HepG2 (cell line): ENCODE measurements around the gene MAST1. TPM values are rescaled to one million over a fixed set of nuclear protein-coding genes. Genes with fewer than 3 reads are reported as not detected.
A peak's percentile ranks its signal among the peaks of the same experiment; 100 is the strongest.

ENCODE experiments used
- ATAC-seq: fragments of 200-7000 bp; cut with Tn5 transposase; 3 replicates; pipeline ENCODE4 v1.9.1; 2020; ENCODE audit warnings: mild to moderate bottlenecking, moderate library complexity
- BruUV-seq: library from RNA; stranded (reverse); fragments of 400-500 nt; replicated peaks from 2 replicates; lab custom pipeline; 2021; lab: Mats Ljungman, UMichigan
- CTCF ChIA-PET: fragments of 300-600 bp; formaldehyde crosslinking; extraction: SDS; loops from one replicate; lab custom pipeline; 2021; ENCODE audit warnings: low total read pairs, inconsistent platforms, low intra/inter-chr PET ratio; lab: Yijun Ruan, JAX
- POLR2A ChIA-PET: fragments of 350-600 bp; sonication (Branson Sonifier 250); formaldehyde crosslinking; loops from one replicate; lab custom pipeline; 2020; ENCODE audit warnings: antibody characterized with exemption, inconsistent platforms; lab: Yijun Ruan, JAX
- DNase-seq: peaks from one replicate; pipeline ENCODE4 v3.0.0-alpha.2; 2015; ENCODE audit warnings: low spot score
- FAIRE-seq: peaks from 3 replicates; lab custom pipeline; 2011; peaks lifted over from hg19 to GRCh38; lab: Jason Lieb, UNC
- H2AFZ ChIP-seq: one replicate; pipeline ENCODE4 v1.6.1; 2011; ENCODE audit warnings: low read length, inconsistent platforms
- H3K27ac ChIP-seq: fragments of 300-600 bp; 3 replicates; pipeline ENCODE4 v1.8.0; 2011; ENCODE audit warnings: mixed run types, mild to moderate bottlenecking, mixed read lengths, low read length, inconsistent platforms; ENCODE audit not compliant: insufficient read depth; ENCODE audit errors: extremely low read length
- H3K27me3 ChIP-seq, 2 experiments: fragments of 200-600 bp in 1 of 2; 2 replicates in 1 of 2; 3 replicates in 1 of 2; pipeline versions ENCODE4 v1.6.0 to v1.8.0; 2011; ENCODE audit warnings: low read length in 2 of 2, mild to moderate bottlenecking in 2 of 2, moderate library complexity in 2 of 2, inconsistent platforms in 1 of 2; ENCODE audit not compliant: insufficient read depth in 2 of 2, control insufficient read depth in 1 of 2
- H3K36me3 ChIP-seq, 2 experiments: fragments of 200-600 bp in 1 of 2; replicated peaks in 1 of 2; 2 replicates in 1 of 2; 3 replicates in 1 of 2; pipeline versions ENCODE4 v1.5.1 to v1.8.0; 2011; ENCODE audit warnings: low read length in 2 of 2, inconsistent platforms in 1 of 2; ENCODE audit not compliant: insufficient read depth in 2 of 2, control insufficient read depth in 1 of 2
- H3K4me1 ChIP-seq: 2 replicates; pipeline ENCODE4 v1.5.1; 2012; ENCODE audit warnings: low read length, inconsistent platforms; ENCODE audit not compliant: insufficient read depth
- H3K4me2 ChIP-seq: 2 replicates; pipeline ENCODE4 v1.6.0; 2011; ENCODE audit warnings: low read depth, low read length, inconsistent platforms
- H3K4me3 ChIP-seq, 3 experiments: fragments of 200-600 bp in 1 of 3; sonication (generic), shearing (Covaris generic) in 1 of 3; replicated peaks in 1 of 3; 2 replicates each; pipeline ENCODE4 v1.5.1; 2011 to 2016; ENCODE audit warnings: low read length in 3 of 3, inconsistent platforms in 2 of 3, low read depth in 2 of 3, mild to moderate bottlenecking in 2 of 3, control low read depth in 1 of 3, mixed read lengths in 1 of 3; ENCODE audit not compliant: insufficient read depth in 1 of 3
- H3K79me2 ChIP-seq: one replicate; pipeline ENCODE4 v1.6.1; 2011; ENCODE audit warnings: low read length, inconsistent platforms; ENCODE audit not compliant: insufficient read depth
- H3K9ac ChIP-seq: 2 replicates; pipeline ENCODE4 v1.6.0; 2011; ENCODE audit warnings: mild to moderate bottlenecking, low read depth, low read length, inconsistent platforms; ENCODE audit not compliant: insufficient read depth
- H3K9me3 ChIP-seq: 2 replicates; pipeline ENCODE4 v1.5.1; 2012; ENCODE audit warnings: mild to moderate bottlenecking, low read length
- H4K20me1 ChIP-seq: 2 replicates; pipeline ENCODE4 v1.6.0; 2011; ENCODE audit warnings: inconsistent platforms, mild to moderate bottlenecking, low read length, moderate library complexity; ENCODE audit not compliant: insufficient read depth
- ADNP ChIP-seq: sonication (generic); formaldehyde crosslinking; IDR thresholded peaks from 2 replicates; pipeline ENCODE4 v1.4.0; 2020; ENCODE audit warnings: missing genetic modification reagents
- HOXA3 ChIP-seq: sonication (generic); formaldehyde crosslinking; IDR thresholded peaks from 2 replicates; pipeline ENCODE4 v1.5.0; 2020; ENCODE audit warnings: missing genetic modification reagents
- ZNF562 ChIP-seq: sonication (generic); formaldehyde crosslinking; IDR thresholded peaks from 2 replicates; pipeline ENCODE4 v1.8.0; 2022; ENCODE audit warnings: missing genetic modification reagents, borderline replicate concordance
- WGBS: methylation state at CpG from one replicate; pipeline ENCODE4 v1.1.6; 2017; ENCODE audit warnings: low lambda C conversion rate; 5-methylcytosine and 5-hydroxymethylcytosine counted together
- in situ Hi-C: cut with HindIII; loops from 2 replicates; pipeline ENCODE4 v1.10.0; 2017; ENCODE audit warnings: low pct_unique_long_range_greater_than_20kb; ENCODE audit not compliant: extremely low pct_ligation_motif_present
- intact Hi-C: fragments of 100-400 bp; cut with micrococcal nuclease; formaldehyde crosslinking; loops from one replicate; pipeline ENCODE4 v1.10.0; 2022; ENCODE audit not compliant: unreplicated experiment
- polyA plus RNA-seq, 8 experiments: library from polyadenylated mRNA; depleted of rRNA in 3 of 8; stranded (reverse) in 7 of 8; unstranded in 1 of 8; fragments of >200 nt; fragmentation: Illumina TruSeq in 4 of 8; extraction: Trizol in 4 of 8; gene quantifications; 2 replicates each; pipeline versions ENCODE4 v1.2.1 to v1.2.3, GENCODE V29; 2011 to 2016; ENCODE audit warnings: low read depth in 4 of 8, missing spikeins in 1 of 8, mixed read lengths in 1 of 8; ENCODE audit not compliant: insufficient read depth in 1 of 8
- total RNA-seq, 5 experiments: library from RNA; depleted of rRNA; stranded (reverse); fragments of >200 nt; fragmentation: Illumina TruSeq; extraction: Trizol; gene quantifications; 2 replicates each; pipeline ENCODE4 v1.2.3, GENCODE V29; 2016; ENCODE audit warnings: low read depth in 1 of 5
- TF ChIP-seq, protein P1 (sequence below): sonication (generic); formaldehyde crosslinking; IDR thresholded peaks from 2 replicates; pipeline ENCODE4 v1.5.0; 2020; ENCODE audit warnings: missing genetic modification reagents
- TF ChIP-seq, protein P2 (sequence below): sonication (generic); formaldehyde crosslinking; IDR thresholded peaks from 2 replicates; pipeline ENCODE4 v1.4.0; 2020; ENCODE audit warnings: mild to moderate bottlenecking, low read depth, missing genetic modification reagents
- TF ChIP-seq, protein P3 (sequence below): sonication (generic); formaldehyde crosslinking; IDR thresholded peaks from 2 replicates; pipeline ENCODE4 v1.9.0; 2021; ENCODE audit warnings: missing genetic modification reagents, borderline replicate concordance

MAST1 gene
- total and polyA plus RNA-seq, 2 of the 13 experiments (the other 11 are each of a cell fraction or from before 2014, with no cell fraction given): 0.73 to 4.7 TPM

DNA sequence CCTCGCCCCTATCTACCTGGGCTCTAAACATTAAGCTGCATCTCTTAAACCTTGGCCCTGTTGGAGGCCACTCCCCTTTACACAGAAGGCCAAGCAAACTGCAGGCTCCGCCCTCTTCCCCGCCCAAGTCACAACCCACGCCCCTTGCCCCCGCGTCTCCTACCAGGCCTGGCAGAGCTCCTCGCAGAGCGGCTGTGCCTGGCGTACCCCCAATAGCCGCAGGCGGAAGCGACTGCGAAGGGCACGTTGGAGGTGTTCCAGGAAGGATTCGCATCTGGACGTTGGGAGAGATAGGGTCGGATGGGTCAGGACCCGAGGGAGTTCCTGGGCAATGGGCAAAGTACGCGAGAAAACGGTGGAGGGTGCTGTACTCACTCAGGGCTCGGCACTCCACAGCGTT lies 9.8 kb upstream of the MAST1 start (continued):
- TF ChIP-seq, protein P1, sequence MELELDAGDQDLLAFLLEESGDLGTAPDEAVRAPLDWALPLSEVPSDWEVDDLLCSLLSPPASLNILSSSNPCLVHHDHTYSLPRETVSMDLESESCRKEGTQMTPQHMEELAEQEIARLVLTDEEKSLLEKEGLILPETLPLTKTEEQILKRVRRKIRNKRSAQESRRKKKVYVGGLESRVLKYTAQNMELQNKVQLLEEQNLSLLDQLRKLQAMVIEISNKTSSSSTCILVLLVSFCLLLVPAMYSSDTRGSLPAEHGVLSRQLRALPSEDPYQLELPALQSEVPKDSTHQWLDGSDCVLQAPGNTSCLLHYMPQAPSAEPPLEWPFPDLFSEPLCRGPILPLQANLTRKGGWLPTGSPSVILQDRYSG: no peak
- TF ChIP-seq HOXA3: peak; percentile 20; the same call in 1 of the 2 replicates
- TF ChIP-seq, all 625 proteins: peak for 24

DNA sequence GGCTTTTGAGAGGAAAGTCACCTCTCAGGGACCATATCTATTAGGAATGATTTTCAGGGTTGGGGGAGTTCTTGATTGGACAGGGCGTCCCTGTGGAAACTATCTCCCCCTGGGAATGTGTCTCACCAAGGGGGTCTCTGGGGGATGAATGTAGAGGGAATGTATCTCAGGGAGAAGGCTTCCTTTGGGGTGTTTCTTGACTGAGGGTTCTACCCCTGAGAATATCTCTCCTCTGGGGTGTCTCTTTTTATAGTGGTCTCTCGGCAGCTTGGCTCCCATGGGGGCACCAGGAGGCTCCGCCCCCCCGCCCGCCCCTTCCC lies 4.9 kb upstream of the MAST1 start:
- H2AFZ ChIP-seq: no peak overlapping the region
- in situ Hi-C loops (no loop called here), intact Hi-C loops (no loop called here)
- H3K9ac ChIP-seq: no peak overlapping the region
- H3K4me1 ChIP-seq: peaks cover 59% of the 10 kb centered on the region
- WGBS: 4% methylated on average over 3 of the region's 5 CpGs
- peak overlapping the region in 2 of 3 experiments; percentile 15 to 79; a peak in 2 of 6 replicates for H3K4me3 ChIP-seq
- H3K27ac ChIP-seq: no peak overlapping the region
- no peak for DNase-seq
- no peaks in the 10 kb centered on the region for H3K79me2 ChIP-seq
- ChIA-PET CTCF (no interaction called here), POLR2A (no interaction called here)
- no peaks in the 10 kb centered on the region for H3K9me3 ChIP-seq
- no peak for FAIRE-seq
- no TSS peak for BruUV-seq
- peak overlapping the region; percentile 57 for H3K4me2 ChIP-seq
- no peak for TF ChIP-seq ADNP (CRISPR knock-in tag)
- TF ChIP-seq, protein P2, sequence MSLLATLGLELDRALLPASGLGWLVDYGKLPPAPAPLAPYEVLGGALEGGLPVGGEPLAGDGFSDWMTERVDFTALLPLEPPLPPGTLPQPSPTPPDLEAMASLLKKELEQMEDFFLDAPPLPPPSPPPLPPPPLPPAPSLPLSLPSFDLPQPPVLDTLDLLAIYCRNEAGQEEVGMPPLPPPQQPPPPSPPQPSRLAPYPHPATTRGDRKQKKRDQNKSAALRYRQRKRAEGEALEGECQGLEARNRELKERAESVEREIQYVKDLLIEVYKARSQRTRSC (CRISPR knock-in tag): no peak
- no peak for TF ChIP-seq ZNF562 (CRISPR knock-in tag)
- TF ChIP-seq, protein P3, sequence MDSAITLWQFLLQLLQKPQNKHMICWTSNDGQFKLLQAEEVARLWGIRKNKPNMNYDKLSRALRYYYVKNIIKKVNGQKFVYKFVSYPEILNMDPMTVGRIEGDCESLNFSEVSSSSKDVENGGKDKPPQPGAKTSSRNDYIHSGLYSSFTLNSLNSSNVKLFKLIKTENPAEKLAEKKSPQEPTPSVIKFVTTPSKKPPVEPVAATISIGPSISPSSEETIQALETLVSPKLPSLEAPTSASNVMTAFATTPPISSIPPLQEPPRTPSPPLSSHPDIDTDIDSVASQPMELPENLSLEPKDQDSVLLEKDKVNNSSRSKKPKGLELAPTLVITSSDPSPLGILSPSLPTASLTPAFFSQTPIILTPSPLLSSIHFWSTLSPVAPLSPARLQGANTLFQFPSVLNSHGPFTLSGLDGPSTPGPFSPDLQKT: no peak
- ATAC-seq: no peak
- peaks cover 0 to 30% of the 10 kb centered on the region in 2 experiments; a peak in 2 of 5 replicates for H3K27me3 ChIP-seq
- no peaks in the 10 kb centered on the region for H3K36me3 ChIP-seq
- H4K20me1 ChIP-seq: no peaks in the 10 kb centered on the region
